Caco-2 (cell line): ENCODE measurements around the gene EFHD1. TPM values are rescaled to one million over a fixed set of nuclear protein-coding genes. Genes with fewer than 3 reads are reported as not detected.
"Not testable (repeated sequence)": the region's sequence is repeated elsewhere in the genome, so short reads cannot be mapped to it uniquely, and the experiment has no call there.

Experiments used
- BruUV-seq: library from RNA; stranded (reverse); fragments of 400-500 nt; replicated peaks from 2 replicates; lab custom pipeline; 2021; lab: Mats Ljungman, UMichigan
- CTCF ChIA-PET: fragments of 300-600 bp; sonication (Branson Sonifier 250); formaldehyde crosslinking; loops from one replicate; lab custom pipeline; 2022; ENCODE audit warnings: antibody characterized with exemption; lab: Charles Lee
- POLR2A ChIA-PET: fragments of 300-600 bp; sonication (Branson Sonifier 250); formaldehyde crosslinking; loops from one replicate; lab custom pipeline; 2022; ENCODE audit warnings: antibody characterized with exemption; lab: Charles Lee
- DNase-seq, 2 experiments: peaks; one replicate each; pipeline versions ENCODE4 v3.0.0 to v3.0.0-alpha.2; 2020 to 2022
- H3K27me3 ChIP-seq: replicated peaks from 2 replicates; pipeline ENCODE4 v1.6.0; 2011; ENCODE audit warnings: low read length; ENCODE audit not compliant: control insufficient read depth, insufficient read depth
- H3K36me3 ChIP-seq: 2 replicates; pipeline ENCODE4 v1.5.1; 2011; ENCODE audit warnings: low read length; ENCODE audit not compliant: control insufficient read depth, insufficient read depth
- H3K4me1 ChIP-seq: fragments of 250-450 bp; sonication (Bioruptor Pico); 2 replicates; pipeline ENCODE4 v1.5.1; 2020; ENCODE audit warnings: mild to moderate bottlenecking
- H3K4me3 ChIP-seq: 2 replicates; pipeline ENCODE4 v1.5.1; 2011; ENCODE audit warnings: low read depth, mild to moderate bottlenecking, control low read depth, low read length
- H3K9me3 ChIP-seq: fragments of 250-450 bp; sonication (Bioruptor Pico); 2 replicates; pipeline ENCODE4 v1.5.1; 2020; ENCODE audit warnings: mild to moderate bottlenecking, moderate library complexity
- H3K27ac Mint-ChIP-seq: one replicate; pipeline ENCODE4 v1.8.0; 2022; ENCODE audit warnings: mixed read lengths; ENCODE audit not compliant: unreplicated experiment
- H3K27me3 Mint-ChIP-seq: one replicate; pipeline ENCODE4 v1.8.0; 2022; ENCODE audit warnings: mixed read lengths; ENCODE audit not compliant: insufficient read depth, unreplicated experiment
- H3K36me3 Mint-ChIP-seq: one replicate; pipeline ENCODE4 v1.8.0; 2022; ENCODE audit warnings: mild to moderate bottlenecking, mixed read lengths; ENCODE audit not compliant: insufficient read depth, unreplicated experiment
- H3K4me1 Mint-ChIP-seq: one replicate; pipeline ENCODE4 v1.8.0; 2022; ENCODE audit warnings: low read depth, mixed read lengths; ENCODE audit not compliant: unreplicated experiment
- H3K4me3 Mint-ChIP-seq: one replicate; pipeline ENCODE4 v1.8.0; 2022; ENCODE audit warnings: mild to moderate bottlenecking, moderate library complexity, mixed read lengths; ENCODE audit not compliant: unreplicated experiment
- H3K9me3 Mint-ChIP-seq: one replicate; pipeline ENCODE4 v1.8.0; 2022; ENCODE audit warnings: mixed read lengths; ENCODE audit not compliant: unreplicated experiment
- intact Hi-C: fragments of 100-400 bp; cut with micrococcal nuclease; formaldehyde crosslinking; loops from one replicate; pipeline ENCODE4 v1.10.0; 2022; ENCODE audit not compliant: unreplicated experiment
- total RNA-seq: library from RNA; stranded (reverse); gene quantifications from 2 replicates; pipeline ENCODE4 v1.2.3, GENCODE V29; 2022
- TF ChIP-seq, protein P1 (sequence below), 2 experiments: fragments of 200-600 bp in 1 of 2; IDR thresholded peaks; 1 replicate in 1 of 2; 2 replicates in 1 of 2; pipeline versions ENCODE4 v1.5.1 to v1.8.0; 2011 to 2022; ENCODE audit warnings: antibody characterized with exemption in 1 of 2, control low read depth in 1 of 2, inconsistent platforms in 1 of 2, low read depth in 1 of 2, low read length in 1 of 2, mild to moderate bottlenecking in 1 of 2, moderate library complexity in 1 of 2; ENCODE audit not compliant: insufficient read depth in 1 of 2, severe bottlenecking in 1 of 2, unreplicated experiment in 1 of 2

The EFHD1 gene
- total RNA-seq, 1 experiment from 2014 or later = 4.2 TPM

DNA sequence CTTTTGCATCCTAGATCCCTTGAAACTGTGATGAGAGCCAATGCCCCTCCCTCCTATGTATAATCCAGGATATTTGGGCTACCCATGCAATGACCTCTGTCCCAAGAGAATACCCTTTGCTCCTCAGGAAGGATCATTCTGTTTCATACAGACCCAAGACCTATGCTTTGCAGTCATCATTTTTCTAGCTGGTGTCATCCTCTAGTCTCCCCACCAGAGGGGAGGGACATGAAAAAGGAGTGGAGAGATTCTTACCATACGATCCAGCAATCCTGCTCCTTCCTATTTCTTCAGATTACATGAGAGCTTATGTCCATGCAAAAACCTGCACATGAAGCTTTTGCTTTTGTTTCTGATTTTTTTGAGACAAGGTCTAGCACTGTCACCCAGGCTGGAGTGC lies 50.0 kb downstream of the EFHD1 start:
- Histone ChIP-seq H3K4me3 (no peak overlapping the region), H3K36me3 (no peaks in the 10 kb centered on the region), H3K9me3 (no peaks in the 10 kb centered on the region), H3K27me3 (no peaks in the 10 kb centered on the region), H3K4me1 (no peaks in the 10 kb centered on the region)
- Mint-ChIP-seq H3K27me3 (peaks cover 10% of the 10 kb centered on the region), H3K9me3 (no peaks in the 10 kb centered on the region), H3K36me3 (no peaks in the 10 kb centered on the region), H3K4me3 (no peak overlapping the region), H3K27ac (no peak overlapping the region), H3K4me1 (no peaks in the 10 kb centered on the region)
- TF ChIP-seq, protein P1, sequence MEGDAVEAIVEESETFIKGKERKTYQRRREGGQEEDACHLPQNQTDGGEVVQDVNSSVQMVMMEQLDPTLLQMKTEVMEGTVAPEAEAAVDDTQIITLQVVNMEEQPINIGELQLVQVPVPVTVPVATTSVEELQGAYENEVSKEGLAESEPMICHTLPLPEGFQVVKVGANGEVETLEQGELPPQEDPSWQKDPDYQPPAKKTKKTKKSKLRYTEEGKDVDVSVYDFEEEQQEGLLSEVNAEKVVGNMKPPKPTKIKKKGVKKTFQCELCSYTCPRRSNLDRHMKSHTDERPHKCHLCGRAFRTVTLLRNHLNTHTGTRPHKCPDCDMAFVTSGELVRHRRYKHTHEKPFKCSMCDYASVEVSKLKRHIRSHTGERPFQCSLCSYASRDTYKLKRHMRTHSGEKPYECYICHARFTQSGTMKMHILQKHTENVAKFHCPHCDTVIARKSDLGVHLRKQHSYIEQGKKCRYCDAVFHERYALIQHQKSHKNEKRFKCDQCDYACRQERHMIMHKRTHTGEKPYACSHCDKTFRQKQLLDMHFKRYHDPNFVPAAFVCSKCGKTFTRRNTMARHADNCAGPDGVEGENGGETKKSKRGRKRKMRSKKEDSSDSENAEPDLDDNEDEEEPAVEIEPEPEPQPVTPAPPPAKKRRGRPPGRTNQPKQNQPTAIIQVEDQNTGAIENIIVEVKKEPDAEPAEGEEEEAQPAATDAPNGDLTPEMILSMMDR (IDR thresholded peaks at IDR 0.05; ENCODE audit: insufficient read depth in 1 of 2, low read depth in 1 of 2, low read length in 1 of 2, severe bottlenecking in 1 of 2, unreplicated experiment in 1 of 2) = no peak
- CTCF ChIA-PET = no interaction called here
- DNase-seq = no peak
- no TSS peak for BruUV-seq
- intact Hi-C loops = no loop called here
- POLR2A ChIA-PET = no interaction called here

DNA sequence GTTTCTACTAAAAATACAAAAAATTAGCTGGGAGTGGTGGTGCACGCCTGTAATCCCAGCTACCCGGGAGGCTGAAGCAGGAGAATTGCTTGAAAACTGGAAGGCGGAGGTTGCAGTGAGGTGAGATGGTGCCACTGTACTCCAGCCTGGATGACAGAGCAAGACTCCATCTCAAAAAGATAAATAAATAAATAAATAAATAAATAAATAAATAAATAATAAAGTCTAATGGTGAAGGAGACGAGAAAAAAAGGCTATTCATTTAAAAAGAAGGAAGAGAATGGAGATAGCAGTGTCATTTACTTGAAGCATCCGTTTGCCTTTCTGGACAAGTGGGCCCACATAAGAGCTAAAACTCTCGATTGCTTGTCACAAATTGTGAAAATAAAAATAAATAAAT lies 52.0 kb downstream of the EFHD1 start:
- H3K9me3 ChIP-seq, BruUV-seq, H3K36me3 ChIP-seq, H3K27me3 Mint-ChIP-seq, DNase-seq, H3K4me1 ChIP-seq, CTCF ChIA-PET, H3K36me3 Mint-ChIP-seq, H3K27ac Mint-ChIP-seq, H3K4me1 Mint-ChIP-seq, H3K9me3 Mint-ChIP-seq, POLR2A ChIA-PET, H3K4me3 ChIP-seq, H3K4me3 Mint-ChIP-seq, H3K27me3 ChIP-seq, intact Hi-C loops: not testable (repeated sequence)

DNA sequence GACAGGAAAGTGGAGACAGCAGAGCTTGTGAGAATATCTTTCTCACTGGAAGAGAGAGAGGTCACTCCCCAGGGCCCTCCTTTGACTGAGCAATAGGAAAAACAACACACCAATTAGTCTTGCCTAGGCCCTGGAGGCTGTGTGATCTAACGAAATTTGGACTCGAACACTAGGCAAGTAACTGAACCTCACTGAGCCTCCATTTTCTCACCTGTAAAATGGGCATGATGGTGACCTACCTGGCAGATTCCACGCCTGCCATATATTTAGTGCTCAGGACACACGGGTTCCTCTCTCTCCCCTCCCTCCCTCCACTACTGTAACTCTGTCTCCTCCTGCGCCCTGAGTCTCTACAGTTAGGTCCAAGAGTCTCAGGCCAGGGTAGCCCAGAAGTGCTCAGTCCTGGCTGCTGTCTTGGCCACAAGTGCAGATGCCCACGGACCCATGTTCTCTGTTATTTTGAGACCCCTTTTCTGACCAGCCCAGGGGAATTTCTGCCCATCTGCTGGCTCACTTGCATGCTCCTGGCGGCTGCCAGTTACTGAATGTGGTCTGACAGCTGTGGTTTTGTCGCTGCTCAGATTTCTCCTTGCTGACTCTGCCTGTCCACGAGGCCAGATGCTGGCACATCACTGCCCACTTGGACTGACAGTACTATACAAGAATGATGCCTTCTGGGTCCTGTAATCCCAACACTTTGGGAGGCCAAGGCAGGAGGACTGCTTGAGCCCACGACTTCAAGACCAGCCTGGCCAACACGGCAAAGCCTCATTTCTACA lies 54.2 kb downstream of the EFHD1 start:
- Mint-ChIP-seq H3K4me1 (no peaks in the 10 kb centered on the region), H3K4me3 (no peak overlapping the region), H3K36me3 (no peaks in the 10 kb centered on the region), H3K27ac (no peak overlapping the region), H3K9me3 (no peaks in the 10 kb centered on the region), H3K27me3 (no peaks in the 10 kb centered on the region)
- Histone ChIP-seq H3K9me3 (no peaks in the 10 kb centered on the region), H3K27me3 (no peaks in the 10 kb centered on the region), H3K4me1 (no peaks in the 10 kb centered on the region), H3K36me3 (no peaks in the 10 kb centered on the region), H3K4me3 (no peak overlapping the region)
- TF ChIP-seq, protein P1 (IDR thresholded peaks at IDR 0.05; ENCODE audit: insufficient read depth in 1 of 2, low read depth in 1 of 2, low read length in 1 of 2, severe bottlenecking in 1 of 2, unreplicated experiment in 1 of 2) = no peak
- DNase-seq = no peak
- no TSS peak for BruUV-seq
- ChIA-PET POLR2A (interaction anchor here (0.5 kb wide), 1 partner anchor 60 kb away, joined by 3 read pairs; no protein-coding TSS in a partner anchor), CTCF (no interaction called here)
- intact Hi-C loops = no loop called here
